ACC112 (cell line): ENCODE data around the gene NTN1.
A peak's percentile ranks its signal among the peaks of the same experiment; 100 is the strongest.

ENCODE experiments used
- H2AFZ ChIP-seq: fragments of 200-600 bp; sonication (generic); one replicate; pipeline ENCODE4 v1.6.0; 2017; ENCODE audit warnings: antibody characterized with exemption, low read length; ENCODE audit not compliant: unreplicated experiment
- H3K27ac ChIP-seq: fragments of 200-600 bp; sonication (generic); 2 replicates; pipeline ENCODE4 v1.5.1; 2014; ENCODE audit warnings: low read depth, mild to moderate bottlenecking, antibody characterized with exemption, low read length, moderate library complexity
- H3K27me3 ChIP-seq: fragments of 200-600 bp; sonication (generic); 2 replicates; pipeline ENCODE4 v1.6.1; 2014; ENCODE audit warnings: mild to moderate bottlenecking, antibody characterized with exemption, low read length, moderate library complexity, mixed read lengths; ENCODE audit not compliant: insufficient read depth
- H3K36me3 ChIP-seq: fragments of 200-600 bp; sonication (generic); 2 replicates; pipeline ENCODE4 v1.6.1; 2016; ENCODE audit warnings: mild to moderate bottlenecking, antibody characterized with exemption, low read length, moderate library complexity, mixed read lengths; ENCODE audit not compliant: insufficient read depth
- H3K4me1 ChIP-seq: fragments of 200-600 bp; sonication (generic); one replicate; pipeline ENCODE4 v1.6.1; 2016; ENCODE audit warnings: low read length, mixed read lengths; ENCODE audit not compliant: insufficient read depth, unreplicated experiment, control insufficient read depth
- H3K4me3 ChIP-seq: fragments of 200-600 bp; sonication (generic); 2 replicates; pipeline ENCODE4 v1.5.1; 2014; ENCODE audit warnings: mild to moderate bottlenecking, low read depth, low read length
- H3K79me2 ChIP-seq: fragments of 200-600 bp; sonication (generic); one replicate; pipeline ENCODE4 v1.6.0; 2016; ENCODE audit warnings: low read length; ENCODE audit not compliant: control insufficient read depth, unreplicated experiment, insufficient read depth

NTN1 gene

GRCh38 chr17:9007052-9007714 lies 14.1 kb upstream of the NTN1 start:
- Histone ChIP-seq H3K27me3 (peaks cover 68% of the 10 kb centered on the region), H3K4me3 (no peak overlapping the region), H2AFZ (no peak overlapping the region), H3K79me2 (no peaks in the 10 kb centered on the region), H3K36me3 (no peaks in the 10 kb centered on the region), H3K4me1 (no peaks in the 10 kb centered on the region), H3K27ac (no peak overlapping the region)

- no peak overlapping the region for H3K4me3 ChIP-seq
- H3K27me3 ChIP-seq: peaks cover 59% of the 10 kb centered on the region
- H2AFZ ChIP-seq: no peak overlapping the region
- H3K27ac ChIP-seq: no peak overlapping the region
- no peaks in the 10 kb centered on the region for H3K4me1 ChIP-seq
- H3K79me2 ChIP-seq: no peaks in the 10 kb centered on the region
- H3K36me3 ChIP-seq: no peaks in the 10 kb centered on the region
Observed at GRCh38 chr17:9009096-9009495, 12.2 kb upstream of the NTN1 start.

- Histone ChIP-seq H3K36me3 (no peaks in the 10 kb centered on the region), H3K79me2 (no peaks in the 10 kb centered on the region), H3K27me3 (peaks cover 57% of the 10 kb centered on the region), H2AFZ (no peak overlapping the region), H3K4me3 (no peak overlapping the region), H3K4me1 (no peaks in the 10 kb centered on the region), H3K27ac (no peak overlapping the region)
Observed at GRCh38 chr17:9009737-9010136, 11.6 kb upstream of the NTN1 start.

- Histone ChIP-seq H3K36me3 (no peaks in the 10 kb centered on the region), H3K27me3 (peaks cover 50% of the 10 kb centered on the region), H3K79me2 (no peaks in the 10 kb centered on the region), H3K27ac (no peak overlapping the region), H3K4me3 (no peak overlapping the region), H3K4me1 (no peaks in the 10 kb centered on the region), H2AFZ (no peak overlapping the region)
Observed at GRCh38 chr17:9011001-9011400, 10.3 kb upstream of the NTN1 start.

- H3K27ac ChIP-seq: no peak overlapping the region
- no peak overlapping the region for H3K4me3 ChIP-seq
- peaks cover 67% of the 10 kb centered on the region for H3K27me3 ChIP-seq
- H3K36me3 ChIP-seq: no peaks in the 10 kb centered on the region
- H2AFZ ChIP-seq: no peak overlapping the region
- H3K4me1 ChIP-seq: no peaks in the 10 kb centered on the region
- no peaks in the 10 kb centered on the region for H3K79me2 ChIP-seq
Observed at GRCh38 chr17:9016941-9017552, 4.3 kb upstream of the NTN1 start.

GRCh38 chr17:9018726-9019125 lies 2.6 kb upstream of the NTN1 start:
- no peaks in the 10 kb centered on the region for H3K36me3 ChIP-seq
- no peaks in the 10 kb centered on the region for H3K79me2 ChIP-seq
- no peak overlapping the region for H2AFZ ChIP-seq
- H3K4me3 ChIP-seq: no peak overlapping the region
- peaks cover 77% of the 10 kb centered on the region for H3K27me3 ChIP-seq
- no peaks in the 10 kb centered on the region for H3K4me1 ChIP-seq
- no peak overlapping the region for H3K27ac ChIP-seq

- H3K36me3 ChIP-seq: no peaks in the 10 kb centered on the region
- no peak overlapping the region for H2AFZ ChIP-seq
- H3K4me3 ChIP-seq: no peak overlapping the region
- H3K4me1 ChIP-seq: no peaks in the 10 kb centered on the region
- H3K79me2 ChIP-seq: no peaks in the 10 kb centered on the region
- no peak overlapping the region for H3K27ac ChIP-seq
- peaks cover 84% of the 10 kb centered on the region for H3K27me3 ChIP-seq
Observed at GRCh38 chr17:9020096-9020823, 1.1 kb upstream of the NTN1 start.

- no peaks in the 10 kb centered on the region for H3K36me3 ChIP-seq
- no peak overlapping the region for H3K27ac ChIP-seq
- H3K4me3 ChIP-seq: peak overlapping the region; percentile 77
- no peaks in the 10 kb centered on the region for H3K79me2 ChIP-seq
- peak overlapping the region; percentile 32 for H2AFZ ChIP-seq
- H3K4me1 ChIP-seq: no peaks in the 10 kb centered on the region
- peaks cover 87% of the 10 kb centered on the region for H3K27me3 ChIP-seq
Observed at GRCh38 chr17:9020824-9021157, 519 bp upstream of the NTN1 start.

- no peak overlapping the region for H2AFZ ChIP-seq
- H3K4me3 ChIP-seq: peak overlapping the region; percentile 77
- H3K79me2 ChIP-seq: no peaks in the 10 kb centered on the region
- no peaks in the 10 kb centered on the region for H3K36me3 ChIP-seq
- H3K27ac ChIP-seq: no peak overlapping the region
- H3K4me1 ChIP-seq: no peaks in the 10 kb centered on the region
- H3K27me3 ChIP-seq: peaks cover 86% of the 10 kb centered on the region
Observed at GRCh38 chr17:9021992-9022572, 772 bp downstream of the NTN1 start.

GRCh38 chr17:9022573-9023391 lies 1.5 kb downstream of the NTN1 start:
- Histone ChIP-seq H3K79me2 (no peaks in the 10 kb centered on the region), H3K4me1 (no peaks in the 10 kb centered on the region), H3K27me3 (peaks cover 79% of the 10 kb centered on the region), H3K36me3 (no peaks in the 10 kb centered on the region), H3K4me3 (peak overlapping the region; percentile 77), H3K27ac (no peak overlapping the region), H2AFZ (no peak overlapping the region)
